GM19463 (cell line): ENCODE results near the gene XDH.

Experiments
- ATAC-seq: cut with Tn5 transposase; IDR thresholded peaks from one replicate; pipeline ENCODE4 v1.9.1; 2021; ENCODE audit warnings: mild to moderate bottlenecking, moderate library complexity; ENCODE audit not compliant: unreplicated experiment

XDH gene

DNA sequence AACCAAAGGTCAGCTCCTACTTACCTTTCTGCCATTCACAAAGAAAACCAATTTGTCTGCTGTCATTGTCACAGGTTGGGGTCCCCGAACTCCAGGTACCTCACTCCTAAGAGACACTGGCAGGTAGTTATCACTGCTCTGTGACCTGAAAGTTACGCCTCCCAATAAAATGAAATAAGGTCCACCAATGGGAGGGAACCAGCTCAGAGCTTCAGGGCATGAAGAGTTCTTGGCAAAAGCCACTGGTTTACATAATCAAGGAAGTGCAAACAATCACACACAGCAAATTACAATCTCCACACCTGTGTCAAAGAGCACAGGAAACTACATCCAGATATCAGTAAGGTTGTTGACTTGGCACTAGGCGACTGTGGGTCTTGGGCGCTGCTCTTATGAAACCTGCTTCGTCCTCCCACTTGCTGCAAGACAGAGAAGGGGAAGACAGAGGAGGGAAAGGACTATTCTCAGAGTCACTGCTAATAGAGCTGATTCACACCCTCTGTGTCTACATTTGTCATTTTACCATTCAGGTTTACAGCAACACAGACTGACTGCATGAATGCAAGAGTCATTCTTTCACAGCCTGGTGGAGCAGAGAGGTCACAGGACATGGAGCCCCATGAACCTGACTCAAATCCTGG lies at the start of gene XDH:
XDH (minus strand) TSS at position 142 of the 641 bp plus-strand sequence; CDS start at position 66, 76 bp downstream.
- no peak for ATAC-seq

DNA sequence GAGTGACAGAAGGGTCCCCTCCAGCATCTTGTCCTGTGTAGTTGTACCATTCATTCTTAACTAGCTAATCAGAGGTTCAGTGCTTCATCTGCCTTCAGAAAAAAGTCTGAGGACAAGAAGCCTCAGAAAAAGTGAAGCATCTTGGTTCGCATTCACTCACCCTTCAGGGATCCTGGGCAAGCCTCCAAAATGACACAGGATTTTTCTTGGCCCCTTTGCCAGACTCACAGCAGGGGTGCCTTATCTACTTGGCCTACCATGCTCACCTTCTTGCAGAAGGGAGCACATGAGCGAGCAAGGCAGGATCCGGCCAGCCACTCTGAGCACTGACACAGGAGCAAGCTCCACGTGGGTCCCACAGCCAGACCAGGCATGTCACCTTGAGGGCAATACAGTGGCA lies 43.1 kb upstream of the XDH start:
- ATAC-seq = no peak

DNA sequence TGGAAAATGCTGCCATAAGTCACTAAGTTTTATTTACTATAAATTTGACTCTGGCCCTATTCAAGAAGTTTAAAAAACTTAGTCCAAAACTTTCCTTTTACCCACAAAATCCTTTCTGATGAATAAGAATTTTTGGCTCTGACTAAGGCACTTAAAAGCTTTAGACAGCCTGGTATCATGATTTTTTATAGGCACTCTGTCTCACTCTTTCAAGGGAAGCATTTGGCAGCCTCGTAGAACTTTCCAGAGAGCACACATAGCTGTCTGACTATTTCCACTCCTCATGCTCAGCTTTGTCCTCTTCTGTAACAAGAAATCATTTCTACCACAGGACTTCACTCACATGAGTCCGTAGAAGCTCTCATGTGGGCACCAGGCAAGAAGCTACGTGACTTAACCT lies 32.3 kb upstream of the XDH start:
- no peak for ATAC-seq

DNA sequence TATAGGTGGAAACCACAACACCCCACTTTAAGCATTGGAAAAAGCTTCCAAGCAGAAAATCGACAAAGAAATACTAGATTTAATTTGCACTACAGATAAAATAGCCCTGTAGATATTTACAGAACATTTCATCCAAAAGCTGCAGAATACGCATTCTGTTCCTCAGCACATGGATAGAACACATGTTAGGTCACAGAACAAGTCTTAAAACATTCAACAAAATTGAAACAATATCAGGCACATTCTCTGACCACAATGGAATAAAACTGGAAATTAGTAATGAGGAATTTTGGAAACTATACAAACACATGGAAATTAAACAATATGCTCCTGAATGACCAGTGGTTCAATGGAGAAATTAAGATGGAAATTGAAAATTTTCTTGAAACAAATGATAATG lies 27.8 kb upstream of the XDH start:
- ATAC-seq = no peak

DNA sequence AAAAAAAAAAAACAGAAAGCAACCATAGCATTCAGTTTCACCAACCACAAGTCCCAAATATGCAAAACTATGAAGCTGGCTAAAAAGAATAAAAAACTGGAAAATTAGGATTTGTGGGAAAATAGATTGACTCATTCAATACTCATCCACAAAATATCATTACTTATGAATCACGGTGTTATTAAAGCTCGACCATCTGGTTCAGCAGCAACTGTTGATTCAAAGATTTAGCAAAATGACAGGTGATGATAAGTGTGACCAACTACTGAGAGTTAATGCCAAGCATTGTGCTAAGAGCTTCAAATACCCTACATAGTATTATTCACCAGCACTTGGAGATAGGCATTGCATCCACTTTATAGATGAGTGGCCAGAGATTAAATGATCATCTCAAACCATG lies 26.2 kb upstream of the XDH start:
- no peak for ATAC-seq

DNA sequence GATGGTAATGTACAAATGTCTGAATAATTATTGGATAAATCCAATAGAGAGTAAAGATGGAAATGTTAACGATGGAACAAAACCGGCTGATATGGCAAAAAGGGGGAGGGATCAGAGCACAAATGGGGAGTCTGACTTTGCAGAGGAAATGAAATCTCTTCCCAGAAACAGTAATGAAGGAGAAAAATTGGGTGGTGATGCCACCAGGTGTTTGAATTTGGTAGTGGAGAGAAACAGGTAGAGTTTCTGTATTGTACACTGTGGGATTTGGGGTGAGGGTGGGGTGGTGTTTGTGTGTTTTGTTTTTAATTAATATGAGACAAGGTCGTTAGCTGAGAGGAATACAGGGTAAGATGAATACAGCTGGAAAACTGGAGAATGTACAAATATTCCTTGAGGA lies 20.4 kb upstream of the XDH start:
- ATAC-seq = no peak

DNA sequence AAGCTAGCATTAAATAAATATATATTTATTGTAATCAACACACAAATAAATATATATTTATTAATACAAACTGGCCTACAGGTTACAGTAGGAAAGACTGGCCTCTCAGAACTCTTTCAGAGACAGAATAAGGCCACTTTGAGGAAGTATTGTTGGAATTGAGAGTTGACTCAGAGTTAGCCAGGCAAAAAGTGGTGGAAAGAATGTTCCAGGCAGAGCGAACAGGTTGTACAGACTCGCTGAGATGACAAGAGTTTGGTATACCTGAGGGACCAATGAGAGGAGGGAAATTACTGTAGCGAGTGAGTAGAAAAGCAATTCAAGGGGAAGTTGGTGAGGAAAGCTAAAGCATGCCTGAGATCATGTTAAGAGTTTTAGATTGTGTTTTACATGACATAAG lies 19.0 kb upstream of the XDH start:
- no peak for ATAC-seq

DNA sequence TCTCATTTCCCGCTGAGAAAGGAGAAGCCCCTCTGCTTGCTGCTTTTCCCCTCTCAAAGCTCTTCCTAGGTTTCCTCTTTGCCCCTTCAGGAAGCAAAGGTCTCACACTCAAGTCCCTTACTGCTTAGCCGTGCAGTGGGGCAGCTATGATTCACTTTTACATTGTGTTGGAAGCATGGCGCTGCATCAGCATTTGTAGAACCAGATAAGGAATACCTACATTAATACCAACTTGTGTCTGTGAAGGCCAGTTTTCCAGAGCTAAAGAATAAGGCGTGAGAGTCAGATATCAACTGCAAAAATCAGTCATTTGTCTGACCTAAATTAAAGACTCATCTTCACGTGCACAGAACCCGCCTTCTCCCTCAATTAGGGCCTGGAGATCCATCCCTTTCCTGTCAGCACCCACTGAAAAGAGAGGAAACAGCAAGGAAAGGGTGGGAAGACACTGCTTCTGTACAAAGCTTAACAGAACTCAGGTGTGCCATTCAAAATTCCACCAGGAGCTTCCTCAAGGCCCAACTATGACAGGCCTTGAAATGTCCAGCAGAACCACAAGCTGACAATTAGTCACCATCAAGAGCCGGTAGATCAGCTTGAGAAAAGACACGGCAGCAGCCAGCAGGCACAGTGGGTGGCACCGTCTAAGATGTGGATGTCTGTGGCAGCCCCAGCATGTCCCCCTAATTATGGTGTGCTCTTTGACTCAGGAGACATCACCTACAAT lies 16.1 kb upstream of the XDH start:
- no peak for ATAC-seq

DNA sequence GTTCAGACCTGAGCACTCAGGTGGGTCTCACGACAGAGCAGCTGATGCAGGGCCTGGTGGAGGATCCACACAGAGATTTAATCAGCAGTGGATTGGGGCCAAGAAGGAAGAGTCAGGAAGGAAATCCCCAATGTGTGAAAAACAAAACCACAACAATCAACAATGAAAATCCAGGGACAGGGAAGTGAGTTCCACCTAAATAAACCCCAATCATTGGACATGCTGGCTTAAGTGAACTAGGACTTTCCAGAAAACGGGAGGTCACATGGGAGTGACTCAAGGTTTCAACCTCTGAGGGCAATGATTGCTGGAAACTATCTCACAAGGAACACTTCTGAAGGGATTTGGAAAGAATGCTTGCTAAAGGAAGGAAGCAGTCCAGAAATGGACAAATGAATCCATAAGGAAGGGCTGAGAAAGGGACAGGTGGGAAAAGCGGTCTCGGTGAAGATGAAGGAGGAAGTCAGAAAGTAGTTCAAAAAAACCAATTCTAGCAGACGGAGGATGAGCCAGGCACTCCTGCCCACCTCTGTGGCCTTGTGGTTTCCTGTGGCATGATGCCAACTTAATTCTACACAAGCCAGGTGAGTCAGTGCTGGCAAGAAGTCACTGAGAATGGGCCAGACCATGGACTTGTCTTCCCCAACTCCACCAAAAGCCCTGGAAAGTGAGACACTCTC lies 15.4 kb upstream of the XDH start:
- ATAC-seq = no peak

DNA sequence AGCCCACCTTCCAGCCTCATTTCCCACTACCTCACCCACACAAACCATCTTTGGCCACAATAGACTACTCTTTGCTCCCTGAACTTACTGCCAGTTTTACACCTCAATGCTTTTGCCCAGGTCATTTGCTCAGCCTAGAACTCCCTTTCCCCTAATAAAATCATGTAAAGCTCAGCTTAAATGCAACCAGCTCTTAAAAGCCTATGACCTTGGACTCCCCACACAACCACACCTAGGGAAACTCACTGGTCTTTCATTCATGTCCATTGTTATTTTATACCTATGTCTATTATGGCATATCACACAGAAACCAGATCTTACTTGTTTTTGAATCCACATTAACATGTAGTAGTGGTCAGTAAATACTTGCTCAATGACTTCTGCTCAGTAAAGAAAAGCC lies 14.5 kb upstream of the XDH start:
- ATAC-seq = no peak

DNA sequence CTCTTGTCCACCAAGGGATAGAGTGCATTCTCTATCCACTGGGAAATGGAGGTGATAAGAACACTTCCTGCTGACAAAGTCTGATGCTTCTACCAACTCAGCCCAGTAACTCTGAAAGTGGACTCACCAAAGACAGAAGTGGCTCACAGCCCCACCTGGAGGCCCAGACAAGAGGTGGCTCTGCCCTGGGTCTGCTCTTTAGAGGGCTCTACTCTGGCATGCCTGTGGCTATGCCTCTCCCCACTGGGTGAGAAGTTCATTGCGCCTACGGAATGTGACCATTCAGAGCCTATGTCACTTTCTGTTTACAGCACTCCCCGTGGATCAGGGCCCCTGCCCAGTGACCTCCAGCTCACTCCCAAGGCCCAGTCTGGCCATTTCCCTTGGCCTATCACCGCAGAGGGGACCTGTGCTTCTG lies 13.5 kb upstream of the XDH start:
- ATAC-seq = no peak

DNA sequence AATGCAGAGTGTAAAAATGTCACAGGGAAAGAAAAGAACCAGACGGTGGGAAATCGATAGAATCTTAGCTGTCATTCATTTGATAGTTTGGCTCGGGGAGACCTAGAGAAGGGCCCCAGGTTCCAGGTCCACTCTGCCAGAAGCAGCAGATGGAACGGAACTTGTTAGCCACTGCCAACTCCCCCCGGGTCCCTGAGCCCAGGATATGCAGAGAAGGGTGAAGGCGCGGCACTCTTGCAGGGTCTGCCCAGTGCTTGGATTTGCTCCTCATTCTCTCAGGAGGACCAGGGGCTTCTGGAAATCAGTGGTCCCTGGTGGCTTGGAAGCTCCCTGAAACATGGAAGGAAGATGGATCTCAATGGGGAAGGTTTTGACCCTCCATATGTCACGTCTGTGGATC lies 11.6 kb upstream of the XDH start:
- ATAC-seq = no peak

DNA sequence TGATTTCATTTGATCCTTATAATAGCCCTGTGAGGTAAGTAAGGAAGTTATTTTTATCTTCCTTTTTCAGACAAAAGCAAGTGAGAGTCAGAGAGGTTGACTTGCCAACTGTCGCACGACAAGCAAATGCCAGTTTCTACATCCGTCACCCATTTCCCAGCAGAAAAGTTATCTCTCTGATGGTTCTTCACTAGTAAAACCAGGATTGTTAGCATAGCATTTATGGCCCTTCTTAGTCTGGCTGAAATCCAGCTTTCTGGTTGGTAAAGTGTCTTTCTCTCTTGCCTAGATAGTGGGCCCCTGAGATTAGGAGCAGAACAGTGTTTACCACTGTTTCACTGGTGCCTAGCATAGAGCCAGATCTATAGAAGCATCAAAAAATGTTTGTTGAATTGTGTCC lies 7.1 kb upstream of the XDH start:
- ATAC-seq = no peak

DNA sequence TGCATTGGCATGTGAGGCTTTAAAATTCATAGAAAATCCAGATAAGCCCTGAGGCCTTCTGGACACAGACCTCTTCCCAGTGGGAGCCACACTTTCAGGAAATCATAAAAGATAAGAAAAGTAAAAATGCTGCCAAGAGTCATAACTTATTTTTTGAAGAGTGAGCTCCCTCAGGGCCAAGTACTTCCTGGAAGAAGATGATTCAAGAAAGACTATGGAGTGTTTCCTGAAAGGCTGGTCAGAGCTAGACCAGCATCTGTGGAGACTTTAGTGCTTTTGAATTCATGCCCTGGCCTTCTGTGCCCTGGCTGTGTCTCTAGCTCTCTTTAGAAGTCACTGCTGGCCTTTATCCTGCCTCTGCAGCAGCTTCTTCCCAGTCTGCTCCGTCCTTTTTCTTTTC lies 6.4 kb upstream of the XDH start:
- ATAC-seq = no peak

DNA sequence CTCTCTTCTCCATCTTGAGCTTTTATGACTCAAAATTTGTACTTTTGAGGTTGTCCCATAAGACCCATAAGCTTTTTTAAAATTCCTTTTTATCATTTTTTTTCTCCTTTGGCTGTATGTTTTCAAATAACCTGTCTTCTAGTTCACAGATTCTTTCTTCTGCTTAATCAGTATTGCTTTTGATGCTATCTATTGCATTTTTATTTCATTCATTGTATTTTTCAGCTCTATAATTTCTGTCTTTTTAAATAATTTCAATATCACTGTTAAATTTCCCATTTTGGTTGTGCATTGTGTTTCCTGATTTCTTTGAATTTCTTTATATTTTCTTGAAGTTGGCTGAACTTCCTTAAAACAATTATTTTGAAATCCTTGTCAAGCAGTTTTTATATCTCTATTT lies 4.8 kb upstream of the XDH start:
- no peak for ATAC-seq

DNA sequence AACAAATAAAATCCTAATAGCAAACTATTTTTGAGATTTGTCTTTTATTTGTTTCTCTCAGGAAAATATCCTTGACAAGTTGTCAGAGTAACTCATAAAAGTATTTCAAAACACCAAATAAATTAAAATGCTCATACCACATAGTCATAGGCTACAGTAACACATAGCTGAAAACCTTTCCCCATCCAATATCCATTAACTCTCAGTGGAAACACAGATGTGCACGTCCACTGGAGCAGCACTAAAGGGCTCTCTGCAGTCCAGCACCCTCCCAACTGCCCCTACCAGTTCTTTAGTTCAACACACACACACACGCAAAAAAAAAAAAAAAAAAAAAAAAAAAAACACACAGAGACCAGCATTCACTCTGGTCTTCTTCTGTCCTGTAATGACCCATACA lies 879 bp upstream of the XDH start:
- no peak for ATAC-seq

DNA sequence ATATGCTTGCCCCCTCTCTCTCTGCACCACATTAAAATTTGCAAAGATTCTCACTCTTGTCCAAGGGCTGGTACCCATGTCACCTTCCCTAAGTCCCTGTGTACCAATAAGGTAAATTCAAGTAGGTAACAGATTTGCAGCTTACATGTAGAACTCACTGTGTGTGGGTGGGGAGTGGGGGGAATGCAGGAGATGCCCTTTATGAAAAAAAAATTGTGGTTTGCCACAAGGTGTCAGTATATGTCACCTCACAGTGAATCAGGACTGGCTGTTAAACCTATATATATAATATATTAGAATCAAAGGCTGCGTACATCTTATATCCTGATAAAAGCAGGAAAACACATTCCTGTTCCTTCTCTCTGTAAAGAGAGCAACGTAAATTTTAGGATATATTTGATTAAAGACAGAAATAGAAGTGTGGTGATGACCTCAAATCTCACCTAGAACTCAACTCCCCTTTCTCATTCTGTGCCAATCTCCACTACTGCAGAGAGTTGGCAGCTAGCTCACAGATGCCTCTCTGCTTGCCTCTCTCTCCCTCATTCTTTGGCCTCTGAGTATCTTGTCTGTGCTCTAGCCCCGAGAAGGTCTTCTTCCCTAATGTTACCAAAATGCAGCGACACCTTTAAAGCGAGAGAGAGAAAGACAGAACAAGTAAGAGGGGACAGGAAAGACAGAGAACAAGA lies 536 bp downstream of the XDH start:
- no peak for ATAC-seq

DNA sequence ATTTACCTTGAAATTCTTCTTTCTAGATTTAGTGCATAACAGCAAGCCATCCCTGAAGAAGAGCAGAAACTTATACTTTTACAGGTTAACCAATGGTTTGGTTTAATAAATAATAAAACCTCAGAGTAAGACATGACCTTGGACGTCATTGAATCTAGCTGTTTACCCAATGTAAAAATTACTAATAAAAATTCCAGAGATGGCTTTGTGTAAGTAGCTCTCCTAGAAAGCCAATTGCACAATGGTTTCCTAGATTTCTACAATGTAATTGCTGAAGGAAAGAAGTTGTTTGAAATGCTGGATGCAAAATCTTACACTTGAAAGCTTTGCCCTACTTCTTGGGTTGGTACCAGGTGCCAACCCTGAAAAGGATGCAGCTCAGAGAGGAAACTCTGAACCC lies 1.5 kb downstream of the XDH start:
- no peak for ATAC-seq

DNA sequence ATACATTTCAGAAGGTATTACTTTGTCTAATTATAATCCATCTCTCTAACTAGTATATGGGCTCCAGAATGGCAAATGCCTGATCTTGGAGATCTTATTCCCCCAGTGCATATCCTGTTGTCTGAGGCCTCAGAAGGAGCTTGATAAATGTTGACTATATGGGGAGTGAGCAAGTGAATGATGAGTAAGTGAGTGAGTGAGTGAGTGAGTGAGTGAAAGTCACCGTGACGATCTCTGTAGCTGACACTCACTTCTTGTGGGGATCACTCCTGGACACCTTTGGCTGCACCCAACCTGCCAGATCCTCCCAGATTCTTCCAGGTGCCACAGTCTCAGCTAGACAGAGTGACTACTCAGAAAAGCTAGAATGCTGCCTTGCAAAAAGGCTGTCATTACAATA lies 2.8 kb downstream of the XDH start:
- no peak for ATAC-seq

DNA sequence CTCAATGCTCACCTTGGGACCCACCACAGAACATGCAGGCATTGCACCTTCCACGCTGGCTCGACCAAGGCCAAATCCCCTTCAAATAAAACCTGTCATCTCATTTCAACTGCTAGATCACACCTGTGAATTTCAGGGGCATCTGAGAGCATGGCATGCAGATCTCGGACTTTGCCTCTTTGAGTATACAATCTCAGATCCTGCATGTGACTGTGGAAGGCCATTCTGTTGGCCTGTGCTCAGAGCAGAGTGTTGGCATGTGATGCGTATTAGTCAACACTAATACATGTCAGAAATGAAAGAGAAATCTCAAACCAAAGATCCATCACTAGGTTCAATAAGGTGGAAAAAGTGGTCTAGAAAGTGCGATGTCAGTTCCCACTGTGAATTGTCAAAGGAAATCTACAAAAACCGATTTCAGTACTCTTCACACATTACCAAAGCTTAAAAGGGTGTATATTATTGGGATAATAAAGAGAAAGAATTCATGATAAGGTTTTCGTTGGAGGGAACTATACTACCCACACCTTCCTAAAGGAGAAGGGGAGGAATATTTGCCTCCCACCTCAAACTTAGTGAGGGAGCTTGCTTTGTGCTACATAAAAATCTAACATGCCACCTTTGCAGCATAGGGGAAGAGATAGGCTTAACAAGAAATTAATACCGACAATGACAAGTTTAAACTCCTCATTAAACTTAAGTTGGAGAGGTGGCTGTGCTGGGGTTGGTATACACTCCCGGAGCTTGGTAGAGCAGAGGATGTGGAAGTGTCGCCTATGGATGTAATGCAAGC lies 7.8 kb downstream of the XDH start:
- no peak for ATAC-seq

DNA sequence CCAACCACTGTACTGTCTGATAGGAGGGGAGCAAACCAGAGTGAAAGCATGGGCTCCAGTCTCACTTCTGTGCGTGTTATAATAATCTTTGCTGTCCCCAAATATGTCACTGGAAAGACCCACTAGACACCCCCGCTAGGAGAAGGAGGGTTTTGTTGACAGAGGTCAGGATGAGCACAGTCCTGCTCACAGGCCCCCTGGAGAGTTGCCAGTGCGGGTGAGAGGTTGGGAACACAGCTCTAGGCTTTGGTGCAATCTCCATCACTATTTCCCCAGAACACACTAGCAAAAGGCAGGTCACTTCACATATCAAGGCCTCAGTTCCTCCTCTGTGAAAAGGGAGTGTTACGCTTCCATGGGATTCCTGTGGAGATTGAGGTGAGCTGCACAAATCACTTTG lies 9.7 kb downstream of the XDH start:
- no peak for ATAC-seq
